ENCODE data around the gene EMX1.

Gene EMX1

GRCh38 chr2:72954376-72955227 is 37.3 kb downstream of the EMX1 start:
- TF ChIP-seq CTCF (conservative IDR thresholded peaks at IDR 0.05; ENCODE audit: low read depth, low read length), result no peak
- H3K4me3 ChIP-seq (ENCODE audit: low read depth, low read length), result no peak overlapping the region
- DNase-seq (ENCODE audit: low read depth), result no peak

- no peak overlapping the region for H3K4me3 ChIP-seq (ENCODE audit: low read depth, low read length)
- no peak for TF ChIP-seq CTCF (conservative IDR thresholded peaks at IDR 0.05; ENCODE audit: low read depth, low read length)
- DNase-seq (ENCODE audit: low read depth), result no peak
Observed at GRCh38 chr2:72955228-72956049, 38.1 kb downstream of the EMX1 start.

GRCh38 chr2:72956050-72956395 is 38.7 kb downstream of the EMX1 start:
- DNase-seq (ENCODE audit: low read depth), result no peak
- no peak for TF ChIP-seq CTCF (conservative IDR thresholded peaks at IDR 0.05; ENCODE audit: low read depth, low read length)
- no peak overlapping the region for H3K4me3 ChIP-seq (ENCODE audit: low read depth, low read length)

GRCh38 chr2:72956936-72957335 is 39.6 kb downstream of the EMX1 start:
- no peak for TF ChIP-seq CTCF (conservative IDR thresholded peaks at IDR 0.05; ENCODE audit: low read depth, low read length)
- no peak overlapping the region for H3K4me3 ChIP-seq (ENCODE audit: low read depth, low read length)
- DNase-seq (ENCODE audit: low read depth), result no peak

GRCh38 chr2:72958542-72959385 is 41.4 kb downstream of the EMX1 start:
- no peak overlapping the region for H3K4me3 ChIP-seq (ENCODE audit: low read depth, low read length)
- no peak for TF ChIP-seq CTCF (conservative IDR thresholded peaks at IDR 0.05; ENCODE audit: low read depth, low read length)

GRCh38 chr2:72959554-72959953 is 42.2 kb downstream of the EMX1 start:
- no peak for TF ChIP-seq CTCF (conservative IDR thresholded peaks at IDR 0.05; ENCODE audit: low read depth, low read length)
- no peak overlapping the region for H3K4me3 ChIP-seq (ENCODE audit: low read depth, low read length)
- no peak for DNase-seq (ENCODE audit: low read depth)

More at GRCh38 chr2:72958542-72959385, 41.4 kb downstream of the EMX1 start:
- DNase-seq (ENCODE audit: low read depth), result no peak

All from choroid plexus epithelial cell (primary cell).